ENCODE measurements around the gene COL9A3.

COL9A3 gene

GRCh38 chr20:62823688-62824475 is 7.0 kb downstream of the COL9A3 start:
- TF ChIP-seq CTCF (IDR thresholded peaks at IDR 0.05; ENCODE audit: low read depth, low read length): no peak
- no peak for DNase-seq (ENCODE audit: extremely low read depth, low read depth)

DNA sequence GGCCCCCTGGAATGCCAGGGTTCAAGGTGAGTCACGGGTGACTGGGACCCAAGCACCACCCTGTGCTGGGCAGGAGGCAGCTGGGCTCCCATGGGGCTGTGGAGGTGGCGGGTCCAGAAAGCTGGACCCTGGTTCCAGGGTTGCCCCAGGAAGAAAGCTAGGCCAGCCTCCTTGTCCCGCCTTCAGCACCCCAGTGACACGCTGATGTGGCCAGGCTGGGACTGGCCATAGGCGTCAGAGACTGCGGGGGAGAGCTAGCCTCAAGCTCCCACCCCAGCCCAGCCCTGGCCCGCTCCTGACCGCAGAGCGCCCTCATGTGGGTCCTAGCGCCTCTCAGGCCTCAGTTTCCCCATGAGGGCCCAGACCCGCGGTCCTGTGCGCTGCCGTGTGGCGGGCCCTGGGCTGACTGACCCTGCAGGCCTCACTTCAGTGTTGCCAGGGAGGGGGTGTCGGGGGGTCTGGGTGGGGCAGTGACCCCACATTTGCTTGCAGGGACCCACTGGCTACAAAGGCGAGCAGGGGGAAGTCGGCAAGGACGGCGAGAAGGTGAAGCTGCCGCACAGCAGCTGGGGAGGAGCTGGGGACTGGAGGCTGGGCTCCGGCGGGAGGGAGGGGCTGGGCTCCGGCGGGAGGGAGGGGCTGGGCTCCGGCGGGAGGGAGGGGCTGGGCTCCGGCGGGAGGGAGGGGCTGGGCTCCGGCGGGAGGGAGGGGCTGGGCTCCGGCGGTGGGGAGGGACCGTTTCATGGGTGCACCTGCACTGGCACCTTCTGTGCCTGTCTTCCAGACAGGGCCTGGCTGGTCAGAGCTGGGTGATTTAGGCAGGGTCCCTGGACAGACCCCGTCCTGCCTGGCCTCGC is 7.9 kb downstream of the COL9A3 start:
- DNase-seq (ENCODE audit: extremely low read depth, low read depth): no peak
- TF ChIP-seq CTCF (IDR thresholded peaks at IDR 0.05; ENCODE audit: low read depth, low read length): no peak

DNA sequence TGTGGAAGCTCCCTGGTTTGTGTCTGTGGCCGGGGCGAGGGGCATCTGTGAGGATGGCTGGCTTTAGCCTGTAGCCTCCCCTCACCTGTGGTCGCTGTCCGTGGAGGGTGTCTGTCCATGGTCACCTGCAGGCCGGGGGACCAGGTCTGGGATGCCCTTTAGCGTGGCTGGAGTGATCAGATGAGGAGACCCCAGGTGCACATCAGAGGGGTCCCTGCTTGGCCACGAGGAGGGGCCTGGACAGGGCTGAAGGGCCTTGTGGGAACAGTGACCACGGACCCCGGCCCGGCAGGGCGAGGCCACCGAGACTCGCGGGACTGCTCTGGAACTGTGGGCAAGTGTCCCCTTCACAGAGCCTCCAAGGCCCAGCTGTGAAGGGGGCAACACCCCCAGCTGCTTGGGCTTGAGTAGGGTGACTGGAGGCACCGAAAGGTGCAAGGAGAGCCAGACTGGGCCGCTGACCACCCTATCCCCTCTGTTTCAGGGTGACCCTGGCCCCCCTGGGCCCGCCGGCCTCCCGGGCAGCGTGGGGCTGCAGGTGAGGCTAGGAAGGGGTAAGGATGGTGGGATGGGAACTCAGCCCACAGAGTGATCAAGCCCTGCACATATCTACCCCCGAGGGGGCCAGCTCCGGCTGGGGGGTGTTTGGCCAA is 8.6 kb downstream of the COL9A3 start:
- TF ChIP-seq CTCF (IDR thresholded peaks at IDR 0.05; ENCODE audit: low read depth, low read length): no peak
- DNase-seq (ENCODE audit: extremely low read depth, low read depth): no peak

DNA sequence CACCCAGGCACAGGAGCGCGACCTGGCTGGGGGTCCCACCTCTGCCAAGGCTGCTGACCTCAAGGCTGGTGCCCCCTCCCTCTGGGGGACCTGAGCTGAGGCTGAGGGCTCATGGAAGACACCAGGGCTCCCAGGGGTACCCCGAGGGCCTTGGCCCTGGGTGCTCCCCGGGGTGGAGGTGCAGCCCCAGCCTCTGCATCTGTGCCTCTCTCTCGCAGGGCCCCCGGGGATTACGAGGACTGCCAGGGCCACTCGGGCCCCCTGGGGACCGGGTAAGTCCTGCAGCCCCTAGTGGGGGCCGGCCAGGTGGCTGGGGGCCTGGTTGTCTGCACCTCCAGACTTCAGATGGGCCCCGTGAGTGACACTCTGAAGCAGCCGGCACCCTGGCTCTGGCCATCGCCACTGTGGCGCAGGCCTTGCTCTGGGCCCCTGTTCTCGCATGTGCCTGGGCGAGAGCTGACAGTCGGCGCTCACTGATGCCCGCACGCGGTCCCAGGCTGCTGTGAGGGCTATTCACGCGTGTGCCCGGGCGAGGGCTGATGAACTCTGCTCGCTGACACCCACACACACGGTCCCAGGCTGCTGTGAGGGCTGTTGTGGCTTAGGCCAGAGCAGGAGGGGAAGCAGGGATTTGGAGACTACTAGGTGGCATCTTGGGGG is 9.3 kb downstream of the COL9A3 start:
- no peak for TF ChIP-seq CTCF (IDR thresholded peaks at IDR 0.05; ENCODE audit: low read depth, low read length)
- DNase-seq (ENCODE audit: extremely low read depth, low read depth): no peak

- TF ChIP-seq CTCF (IDR thresholded peaks at IDR 0.05; ENCODE audit: low read depth, low read length): no peak
- no peak for DNase-seq (ENCODE audit: extremely low read depth, low read depth)
Measured at GRCh38 chr20:62826646-62827310, 9.9 kb downstream of the COL9A3 start.

GRCh38 chr20:62827311-62828038 is 10.6 kb downstream of the COL9A3 start:
- no peak for TF ChIP-seq CTCF (IDR thresholded peaks at IDR 0.05; ENCODE audit: low read depth, low read length)
- no peak for DNase-seq (ENCODE audit: extremely low read depth, low read depth)
